Mesothelial cell of epicardium (in vitro differentiated cells): ENCODE results near the gene CCDC117. TPM values are rescaled to one million over a fixed set of nuclear protein-coding genes. Genes with fewer than 3 reads are reported as not detected.
A peak's percentile ranks its signal among the peaks of the same experiment; 100 is the strongest.

ENCODE experiments used
- DNase-seq, 2 experiments: peaks; one replicate each; pipeline ENCODE4 v3.0.0; 2021; ENCODE audit warnings: low spot score in 2 of 2; ENCODE audit not compliant: unreplicated experiment in 2 of 2
- H3K27ac Mint-ChIP-seq: 2 replicates; pipeline ENCODE4 v1.8.0; 2021; ENCODE audit warnings: mixed read lengths
- H3K27me3 Mint-ChIP-seq: 2 replicates; pipeline ENCODE4 v1.8.0; 2021; ENCODE audit warnings: low read depth, mixed read lengths
- H3K36me3 Mint-ChIP-seq: 2 replicates; pipeline ENCODE4 v1.8.0; 2021; ENCODE audit warnings: mixed read lengths
- H3K4me1 Mint-ChIP-seq: 2 replicates; pipeline ENCODE4 v1.8.0; 2021; ENCODE audit warnings: mixed read lengths
- H3K4me3 Mint-ChIP-seq: 2 replicates; pipeline ENCODE4 v1.8.0; 2021; ENCODE audit warnings: mild to moderate bottlenecking, moderate library complexity, mixed read lengths
- H3K9me3 Mint-ChIP-seq: 2 replicates; pipeline ENCODE4 v1.8.0; 2021; ENCODE audit warnings: mixed read lengths
- CTCF ChIP-seq: fragments of 200-600 bp; sonication (generic); IDR thresholded peaks from one replicate; pipeline ENCODE4 v1.5.0; 2021; ENCODE audit warnings: antibody characterized with exemption; ENCODE audit not compliant: unreplicated experiment
- total RNA-seq: library from RNA; stranded (reverse); gene quantifications from 3 replicates; pipeline ENCODE4 v1.2.1, GENCODE V29; 2021

Gene CCDC117
- total RNA-seq, 1 donor from 2014 or later = 22.8 TPM

DNA sequence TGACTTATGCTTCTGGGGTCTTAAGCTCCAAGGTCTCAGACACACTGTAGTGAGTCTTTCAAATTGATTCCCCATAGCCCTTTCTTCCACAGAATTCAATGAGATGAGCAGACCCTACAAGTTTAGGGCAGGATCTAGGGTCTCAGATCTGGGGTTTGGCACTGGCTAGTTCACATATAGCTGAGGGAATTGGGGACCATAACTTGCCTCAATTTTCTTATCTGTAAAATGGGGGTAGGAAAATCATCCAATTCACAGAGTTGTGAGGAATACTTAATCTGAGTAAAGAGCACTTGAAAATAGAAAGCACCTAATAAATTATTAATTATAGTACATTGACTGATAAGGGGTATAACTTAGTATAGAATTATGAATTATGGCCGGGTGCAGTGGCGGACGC lies 5.9 kb upstream of the CCDC117 start:
- TF ChIP-seq CTCF = no peak
- H3K4me1 Mint-ChIP-seq = no peaks in the 10 kb centered on the region
- H3K27me3 Mint-ChIP-seq = no peaks in the 10 kb centered on the region
- peaks cover 3% of the 10 kb centered on the region for H3K9me3 Mint-ChIP-seq
- H3K4me3 Mint-ChIP-seq = no peak overlapping the region
- no peaks in the 10 kb centered on the region for H3K36me3 Mint-ChIP-seq
- H3K27ac Mint-ChIP-seq = no peak overlapping the region
- no peak for DNase-seq

GRCh38 chr22:28768701-28769393 lies 3.6 kb upstream of the CCDC117 start:
- H3K27ac Mint-ChIP-seq = no peak overlapping the region

DNA sequence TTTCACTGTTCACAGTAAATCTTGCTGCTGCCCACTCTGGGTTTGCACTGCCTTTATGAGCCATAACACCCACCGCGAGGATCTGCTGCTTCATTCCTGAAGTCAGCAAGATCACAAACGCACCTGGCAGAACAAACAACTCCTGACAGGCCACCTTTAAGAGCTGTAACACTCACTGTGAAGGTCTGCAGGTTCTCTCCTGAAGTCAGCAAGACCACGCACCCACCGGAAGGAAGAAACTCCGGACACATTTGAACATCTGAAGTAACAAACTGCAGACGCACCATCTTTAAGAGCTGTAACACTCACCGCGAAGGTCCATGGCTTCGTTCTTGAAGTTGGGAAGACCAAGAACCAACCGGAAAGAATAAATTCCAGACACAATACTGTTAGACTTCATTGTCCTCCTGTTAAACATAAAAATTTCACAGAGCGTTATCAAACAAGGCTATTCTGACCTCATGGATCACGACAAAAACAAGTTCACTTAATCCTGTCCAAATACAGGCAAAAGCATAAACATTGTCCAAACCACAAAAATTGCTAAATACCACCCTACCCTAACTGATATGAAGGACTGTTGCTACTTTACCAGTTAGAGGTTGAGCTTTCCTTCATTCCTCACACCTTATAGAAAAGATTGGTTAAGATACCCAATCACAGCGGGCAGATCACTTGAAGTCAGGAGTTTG lies 3.0 kb upstream of the CCDC117 start:
- no peak for DNase-seq
- Mint-ChIP-seq H3K27ac (no peak overlapping the region), H3K36me3 (peaks cover 6% of the 10 kb centered on the region), H3K4me3 (no peak overlapping the region), H3K4me1 (peaks cover 7% of the 10 kb centered on the region), H3K27me3 (no peaks in the 10 kb centered on the region), H3K9me3 (peaks cover 3% of the 10 kb centered on the region)
- TF ChIP-seq CTCF = no peak

More at GRCh38 chr22:28768701-28769393, 3.6 kb upstream of the CCDC117 start:
- Mint-ChIP-seq H3K9me3 (peaks cover 3% of the 10 kb centered on the region), H3K4me3 (no peak overlapping the region), H3K4me1 (peaks cover 6% of the 10 kb centered on the region), H3K36me3 (peaks cover 5% of the 10 kb centered on the region), H3K27me3 (no peaks in the 10 kb centered on the region)
- TF ChIP-seq CTCF = no peak
- DNase-seq = no peak

GRCh38 chr22:28771195-28771791 lies 1.2 kb upstream of the CCDC117 start:
- Mint-ChIP-seq H3K27me3 (no peaks in the 10 kb centered on the region), H3K36me3 (peaks cover 15% of the 10 kb centered on the region), H3K4me3 (no peak overlapping the region), H3K27ac (no peak overlapping the region), H3K4me1 (peaks cover 10% of the 10 kb centered on the region), H3K9me3 (peaks cover 3% of the 10 kb centered on the region)
- DNase-seq = no peak
- no peak for TF ChIP-seq CTCF

- DNase-seq = no peak
- Mint-ChIP-seq H3K4me1 (peaks cover 10% of the 10 kb centered on the region), H3K27ac (peak overlapping the region; percentile 99), H3K36me3 (peaks cover 15% of the 10 kb centered on the region), H3K4me3 (peak overlapping the region; percentile 96), H3K9me3 (peaks cover 3% of the 10 kb centered on the region), H3K27me3 (no peaks in the 10 kb centered on the region)
- TF ChIP-seq CTCF = no peak
Measured at GRCh38 chr22:28773461-28773867, 969 bp downstream of the CCDC117 start.
